ENCODE data around the gene C20orf96.
"Not testable (repeated sequence)": the region's sequence is repeated elsewhere in the genome, so short reads cannot be mapped to it uniquely, and the experiment has no call there.

C20orf96 gene, protein sequence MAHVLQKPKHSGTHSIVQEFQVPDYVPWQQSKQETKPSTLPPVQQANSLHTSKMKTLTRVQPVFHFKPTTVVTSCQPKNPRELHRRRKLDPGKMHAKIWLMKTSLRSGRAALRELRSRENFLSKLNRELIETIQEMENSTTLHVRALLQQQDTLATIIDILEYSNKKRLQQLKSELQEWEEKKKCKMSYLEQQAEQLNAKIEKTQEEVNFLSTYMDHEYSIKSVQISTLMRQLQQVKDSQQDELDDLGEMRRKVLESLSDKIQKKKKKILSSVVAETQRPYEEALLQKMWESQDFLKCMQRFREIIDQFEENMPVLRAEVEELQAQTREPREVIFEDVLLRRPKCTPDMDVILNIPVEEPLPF

DNA sequence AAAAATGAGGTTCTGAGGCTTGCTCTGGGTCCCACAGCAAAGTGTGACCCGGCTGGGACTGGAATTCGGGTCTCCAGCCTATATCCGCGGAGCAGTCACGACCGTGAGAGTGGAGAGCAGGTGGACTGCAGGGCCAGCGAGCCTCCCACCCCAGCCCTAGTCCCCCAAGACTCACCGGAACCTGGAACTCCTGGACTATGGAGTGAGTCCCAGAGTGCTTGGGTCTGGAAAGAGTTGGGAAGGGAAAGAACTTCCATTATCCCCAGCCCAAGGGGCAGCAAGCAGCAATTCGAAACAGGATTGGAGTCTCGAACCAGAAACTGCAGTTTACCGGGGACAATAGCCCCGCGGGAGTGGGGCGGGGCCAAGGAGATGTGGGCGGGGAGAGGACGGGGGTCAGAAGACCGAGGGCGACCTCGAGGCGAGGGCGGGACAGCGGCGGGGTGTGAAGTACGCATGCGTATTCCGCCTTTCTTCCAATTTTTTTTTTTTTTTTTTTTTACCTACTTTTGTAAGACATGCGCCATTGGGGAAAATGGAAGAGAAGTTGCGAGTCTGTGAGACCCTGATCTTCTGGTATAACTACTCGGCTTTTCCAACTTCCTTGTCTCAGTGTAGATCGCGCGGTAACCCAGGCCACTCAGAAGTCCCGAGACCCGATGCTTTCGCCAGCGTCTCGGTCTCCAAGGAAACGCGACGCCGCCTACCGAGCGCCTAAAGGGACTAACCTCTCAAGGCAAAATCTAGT lies at the start of gene C20orf96:
TSS of gene C20orf96 (minus strand) at position 667 of the 748 bp plus-strand sequence. CDS start at position 527, 140 bp downstream.
- peak; percentile 90 for DNase-seq

DNA sequence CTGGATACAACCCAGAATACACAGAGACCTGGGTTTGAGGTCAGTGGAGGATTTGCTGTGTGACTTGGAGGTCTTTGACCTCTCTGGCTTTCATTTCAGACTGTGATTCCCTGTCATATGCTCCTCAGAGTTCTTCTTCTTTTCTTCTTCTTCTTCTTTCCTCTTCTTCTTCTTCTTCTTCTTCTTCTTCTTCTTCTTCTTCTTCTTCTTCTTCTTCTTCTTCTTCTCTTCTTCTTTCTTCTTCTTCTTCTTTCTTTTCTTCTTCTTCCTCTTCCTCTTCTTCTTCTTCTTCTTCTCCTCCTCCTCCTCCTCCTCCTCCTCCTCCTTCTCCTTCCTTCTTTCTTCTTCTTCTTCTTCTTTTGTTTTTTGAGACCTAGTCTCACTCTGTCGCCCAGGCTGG lies 45.5 kb upstream of the C20orf96 start:
- DNase-seq: not testable (repeated sequence)

DNA sequence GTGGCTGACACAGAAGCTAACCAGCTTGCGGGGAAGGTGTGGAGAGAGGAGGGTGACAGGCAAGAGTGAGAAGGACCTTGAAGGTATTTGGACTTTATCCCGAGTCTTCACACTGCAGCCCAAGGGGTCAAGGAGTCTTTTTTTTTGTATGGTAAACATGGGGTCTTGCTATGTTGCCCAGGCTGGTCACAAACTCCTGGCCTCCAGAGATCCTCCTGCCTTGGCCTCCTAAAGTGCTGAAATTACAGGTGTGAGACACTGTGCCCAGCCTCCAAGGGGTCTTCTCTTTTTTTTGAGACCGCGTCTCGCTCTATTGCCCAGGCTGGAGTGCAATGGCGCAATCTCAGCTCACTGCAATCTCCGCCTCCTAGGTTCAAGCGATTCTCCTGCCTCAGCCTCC lies 44.0 kb upstream of the C20orf96 start:
- no peak for DNase-seq

DNA sequence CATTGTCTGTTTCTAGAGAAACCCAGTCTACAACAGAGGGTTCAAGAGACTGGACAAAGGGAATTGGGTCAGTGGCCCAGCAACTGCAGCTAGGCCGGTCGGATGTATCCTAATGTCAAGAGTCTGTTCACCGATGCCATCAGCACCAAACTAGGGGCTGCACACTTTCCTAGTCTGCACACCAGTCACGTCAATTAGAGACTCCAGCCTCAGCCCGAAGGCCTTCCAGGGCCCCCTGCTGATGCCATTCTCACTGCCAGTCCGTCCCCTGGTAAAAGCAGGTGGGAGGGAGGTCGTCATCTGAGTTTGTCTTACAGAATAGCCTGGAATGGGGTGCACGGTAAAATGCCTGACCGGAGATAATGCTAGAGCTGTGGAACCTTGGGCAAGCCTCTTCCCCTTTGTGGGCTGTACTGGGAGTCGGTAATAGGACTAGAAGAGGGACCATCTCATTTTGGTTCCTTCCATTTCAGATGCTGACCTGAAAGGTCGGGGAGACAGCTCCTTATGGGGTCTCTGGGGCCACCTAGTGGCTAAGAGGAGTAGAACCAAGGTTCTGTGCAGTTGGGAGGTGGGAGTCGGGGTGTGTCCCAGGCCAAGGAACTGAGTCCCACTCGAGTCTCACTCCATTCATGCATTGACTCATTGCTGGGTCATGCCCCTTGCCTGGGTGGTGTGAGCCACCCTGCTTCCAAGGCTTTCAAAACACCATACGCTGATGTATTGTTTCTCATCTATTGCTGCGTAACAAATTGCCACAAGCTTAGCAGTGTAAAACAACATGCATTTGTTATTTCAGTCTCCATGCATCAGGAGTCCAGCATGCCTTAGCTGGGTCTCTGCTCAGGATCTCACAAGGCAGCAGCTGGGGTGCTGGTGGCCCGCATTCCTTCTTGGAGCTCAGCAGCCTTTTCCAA lies 39.9 kb upstream of the C20orf96 start:
- peak; percentile 66 for DNase-seq

DNA sequence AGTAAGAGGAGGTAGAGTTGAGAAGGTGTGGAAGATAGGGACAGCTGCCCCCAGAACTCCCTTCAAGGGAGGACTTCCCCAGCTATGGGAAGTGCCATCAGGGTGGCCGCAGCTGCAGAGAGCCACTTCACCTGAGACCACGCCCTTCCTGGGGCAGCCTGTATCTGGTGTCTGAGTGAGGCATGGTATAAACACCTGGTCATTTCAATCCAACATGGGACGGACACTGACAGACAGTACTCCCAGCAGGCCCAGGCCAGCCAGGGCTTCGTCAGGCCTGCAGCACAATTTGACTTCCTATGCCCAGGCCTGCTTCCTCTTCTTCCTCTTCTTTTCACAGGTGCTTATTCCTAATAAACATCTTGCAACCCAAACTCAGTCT lies 39.3 kb upstream of the C20orf96 start:
- peak; percentile 86 for DNase-seq

DNA sequence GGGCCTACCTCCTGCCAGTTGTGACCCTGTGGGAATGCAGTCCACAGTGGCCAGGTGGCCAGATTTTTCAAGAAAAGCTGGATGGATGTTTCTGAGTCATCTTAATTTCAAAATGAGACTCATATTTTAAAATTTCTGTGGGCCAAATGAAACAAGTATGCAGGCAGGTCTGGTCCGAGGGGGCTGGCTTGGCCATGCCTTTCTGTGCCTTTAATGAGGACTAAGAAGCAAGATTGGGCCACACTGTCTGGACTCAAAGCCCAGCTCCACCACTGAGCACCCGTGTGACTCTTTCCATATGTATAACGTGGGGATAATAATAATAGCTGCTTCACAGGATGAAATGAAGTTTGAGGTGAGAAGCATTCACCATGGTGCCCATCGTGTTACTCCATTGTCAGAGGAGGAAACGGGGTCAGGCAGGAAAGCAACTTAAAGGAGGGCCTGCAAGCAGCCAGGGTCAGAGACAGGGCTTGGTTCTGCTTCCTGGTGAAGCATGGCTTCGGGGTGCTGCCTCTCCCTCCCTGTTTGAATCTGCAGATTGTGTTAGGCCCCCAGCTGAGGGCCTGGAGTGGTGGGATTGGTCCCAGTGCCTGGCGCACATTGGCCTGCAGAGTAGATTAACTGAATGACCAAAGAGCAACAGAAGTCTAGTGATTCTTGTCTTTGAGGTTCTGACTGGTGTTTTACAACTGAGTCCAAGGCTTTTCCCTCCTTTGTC lies 38.6 kb upstream of the C20orf96 start:
- no peak for DNase-seq

DNA sequence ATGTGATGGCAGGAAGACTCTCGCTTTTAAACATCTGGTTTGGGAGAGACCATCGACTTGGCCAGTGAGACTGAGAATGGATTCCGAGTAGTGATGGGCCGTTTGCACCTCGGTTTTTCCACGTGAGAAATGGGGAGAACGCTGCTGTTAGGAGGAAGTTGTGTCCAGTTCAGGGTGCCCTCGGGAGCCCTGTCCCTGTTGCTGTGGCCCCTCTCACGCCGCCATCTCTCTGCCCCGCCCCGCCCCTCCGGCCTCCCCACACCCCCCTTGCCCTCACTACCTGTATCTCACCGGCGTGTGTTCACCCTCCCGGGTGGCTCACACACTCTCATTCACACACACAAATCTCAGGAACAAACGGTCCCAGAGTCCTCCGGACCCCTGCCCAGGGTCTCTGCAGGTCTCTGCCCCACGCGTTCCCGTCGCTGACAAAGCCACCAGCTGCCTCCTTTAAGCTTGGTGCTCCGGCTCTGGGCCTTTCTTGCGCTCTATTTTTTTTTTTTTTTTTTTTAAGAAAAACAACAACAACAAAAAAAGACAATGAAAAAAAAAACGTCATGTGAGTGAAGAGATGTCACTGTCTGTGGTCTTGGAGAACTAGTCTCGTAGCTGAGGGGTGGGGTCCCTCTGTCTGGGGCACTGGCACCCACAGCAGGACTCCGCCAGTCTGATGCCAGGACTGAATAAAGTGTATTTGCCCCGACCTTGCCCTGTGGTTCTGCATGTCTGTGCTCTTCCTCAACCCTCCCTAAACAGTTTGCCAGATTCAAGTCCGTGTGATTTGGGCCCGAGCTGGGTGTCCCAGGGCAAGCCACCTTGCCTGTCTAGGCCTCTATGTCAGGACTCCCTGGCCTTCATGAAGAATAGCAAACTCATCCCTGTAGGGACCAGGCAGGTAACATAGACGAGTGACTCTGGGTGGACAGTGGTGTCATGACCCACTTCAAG lies 37.8 kb upstream of the C20orf96 start:
- DNase-seq: peak; percentile 22

DNA sequence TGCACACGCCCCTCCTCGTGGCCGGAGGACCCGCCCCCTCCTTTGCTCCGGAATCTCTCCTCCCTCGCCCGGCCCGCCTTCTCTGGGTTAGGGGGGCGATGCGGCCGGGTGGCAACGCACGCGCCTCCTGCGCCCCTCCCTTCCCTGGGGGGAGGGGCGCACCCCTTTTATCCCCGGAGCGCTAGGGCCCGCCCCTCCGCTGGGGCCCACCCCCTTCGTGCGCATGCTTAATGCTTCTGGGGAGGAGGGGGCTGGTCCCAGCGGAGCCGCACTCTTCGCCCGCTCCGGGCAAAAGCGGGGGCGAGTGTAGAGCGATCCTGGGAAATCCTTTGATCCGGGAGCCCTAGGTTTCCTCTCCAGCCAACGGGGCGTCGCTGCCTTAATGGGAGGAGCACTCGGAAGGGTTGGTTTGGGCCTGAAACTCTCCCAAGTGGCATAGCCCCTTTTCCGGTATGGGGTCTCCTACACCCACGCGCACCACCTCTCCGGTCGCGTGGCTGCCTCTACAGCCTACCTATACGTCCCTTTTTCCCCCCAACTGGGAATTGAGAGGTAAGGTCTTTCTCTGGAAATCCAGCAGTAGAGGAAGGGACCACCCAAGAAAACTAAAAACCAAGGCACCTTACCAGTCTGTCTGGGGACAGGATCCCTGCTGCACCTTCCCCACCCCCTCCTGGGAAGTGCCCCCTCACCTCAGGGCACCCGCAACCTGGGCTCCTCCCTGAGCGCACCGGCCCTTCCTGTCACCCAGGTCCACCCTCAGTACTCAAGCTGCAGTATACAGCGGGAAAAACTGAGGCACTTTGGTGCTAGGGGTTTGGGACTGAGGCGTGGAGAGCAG lies 36.9 kb upstream of the C20orf96 start:
- peak; percentile 95 for DNase-seq

DNA sequence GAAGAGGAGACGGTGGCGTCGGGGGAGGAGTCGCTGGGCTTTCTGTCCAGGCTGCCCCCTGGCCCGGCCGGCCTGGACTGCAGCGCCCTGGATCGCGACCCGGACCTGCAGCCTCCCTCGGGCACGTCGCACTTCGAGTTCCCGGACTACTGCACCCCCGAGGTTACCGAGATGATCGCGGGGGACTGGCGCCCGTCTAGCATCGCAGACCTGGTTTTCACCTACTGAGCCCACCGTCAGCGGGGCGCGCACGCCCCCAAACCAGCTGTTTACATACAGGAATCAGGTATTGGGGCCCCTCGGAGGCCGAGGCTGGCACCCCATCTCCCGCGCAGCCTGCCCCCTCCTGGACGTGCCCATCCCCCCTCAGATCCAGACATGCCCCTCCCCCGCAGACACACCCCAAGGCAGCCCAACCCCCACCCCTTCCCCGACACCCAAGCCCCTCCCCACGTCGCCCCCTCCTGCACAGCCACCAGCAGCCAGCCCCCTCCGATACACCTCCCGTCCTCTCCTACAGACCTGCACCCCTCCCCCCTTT lies 36.2 kb upstream of the C20orf96 start:
- no peak for DNase-seq

DNA sequence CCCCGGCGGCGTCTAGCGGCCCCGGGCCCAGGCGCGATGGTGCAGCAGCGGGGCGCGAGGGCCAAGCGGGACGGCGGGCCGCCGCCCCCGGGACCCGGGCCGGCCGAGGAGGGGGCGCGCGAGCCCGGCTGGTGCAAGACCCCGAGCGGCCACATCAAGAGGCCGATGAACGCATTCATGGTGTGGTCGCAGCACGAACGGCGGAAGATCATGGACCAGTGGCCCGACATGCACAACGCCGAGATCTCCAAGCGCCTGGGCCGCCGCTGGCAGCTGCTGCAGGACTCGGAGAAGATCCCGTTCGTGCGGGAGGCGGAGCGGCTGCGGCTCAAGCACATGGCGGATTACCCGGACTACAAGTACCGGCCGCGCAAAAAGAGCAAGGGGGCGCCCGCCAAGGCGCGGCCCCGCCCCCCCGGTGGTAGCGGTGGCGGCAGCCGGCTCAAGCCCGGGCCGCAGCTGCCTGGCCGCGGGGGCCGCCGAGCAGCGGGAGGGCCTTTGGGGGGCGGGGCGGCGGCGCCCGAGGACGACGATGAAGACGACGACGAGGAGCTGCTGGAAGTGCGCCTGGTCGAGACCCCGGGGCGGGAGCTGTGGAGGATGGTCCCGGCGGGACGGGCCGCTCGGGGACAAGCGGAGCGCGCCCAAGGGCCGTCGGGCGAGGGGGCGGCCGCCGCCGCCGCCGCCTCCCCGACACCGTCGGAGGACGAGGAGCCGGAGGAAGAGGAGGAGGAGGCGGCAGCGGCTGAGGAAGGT lies 35.5 kb upstream of the C20orf96 start:
- DNase-seq: peak; percentile 74

DNA sequence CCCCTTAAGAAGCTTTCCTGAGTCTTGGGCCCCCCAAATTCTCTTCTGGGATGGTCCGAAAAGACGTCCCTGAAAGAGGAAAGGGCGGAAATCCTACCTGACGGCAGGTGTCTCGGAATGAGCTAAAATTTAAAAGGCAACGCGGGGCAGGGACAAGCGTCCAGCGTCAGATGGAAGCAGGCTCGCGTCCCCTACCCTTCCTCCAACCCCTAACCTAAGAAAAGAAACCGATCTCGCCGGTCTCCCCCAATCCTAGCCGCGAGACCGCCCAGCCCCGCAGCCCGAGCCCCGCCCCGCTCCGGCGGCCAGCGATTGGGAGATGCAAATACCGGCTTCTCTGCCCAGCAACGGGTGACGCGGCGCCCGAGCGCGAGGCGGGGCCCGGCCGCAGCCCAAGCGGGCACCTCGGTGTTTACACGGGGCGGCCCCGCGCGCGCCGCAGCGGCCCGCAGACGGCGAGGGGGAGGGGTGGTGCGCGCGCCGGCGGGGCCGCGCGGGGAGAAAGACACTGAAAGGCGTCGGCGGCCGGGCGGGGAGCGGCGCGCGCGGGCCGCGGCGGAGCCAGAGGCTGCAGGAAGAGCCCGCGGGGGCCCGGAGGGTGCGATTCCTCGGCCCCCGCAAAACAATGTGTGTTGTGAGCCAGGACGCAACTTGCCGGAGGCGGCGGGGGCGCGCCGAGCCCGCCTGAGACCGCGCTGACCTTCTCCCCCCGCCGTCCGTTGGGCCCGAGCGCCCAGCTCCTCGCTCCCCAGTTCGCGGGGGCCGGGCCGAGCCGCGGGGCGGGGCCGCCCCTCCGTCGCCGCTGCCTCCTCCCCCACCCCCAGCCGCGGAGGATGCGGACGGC lies 34.7 kb upstream of the C20orf96 start, which contains the start of gene SOX12:
TSS of gene SOX12 (plus strand) at position 508 of the 844 bp plus-strand sequence. CDS start 373 bp downstream, outside the sequence.
- peak; percentile 96 for DNase-seq

DNA sequence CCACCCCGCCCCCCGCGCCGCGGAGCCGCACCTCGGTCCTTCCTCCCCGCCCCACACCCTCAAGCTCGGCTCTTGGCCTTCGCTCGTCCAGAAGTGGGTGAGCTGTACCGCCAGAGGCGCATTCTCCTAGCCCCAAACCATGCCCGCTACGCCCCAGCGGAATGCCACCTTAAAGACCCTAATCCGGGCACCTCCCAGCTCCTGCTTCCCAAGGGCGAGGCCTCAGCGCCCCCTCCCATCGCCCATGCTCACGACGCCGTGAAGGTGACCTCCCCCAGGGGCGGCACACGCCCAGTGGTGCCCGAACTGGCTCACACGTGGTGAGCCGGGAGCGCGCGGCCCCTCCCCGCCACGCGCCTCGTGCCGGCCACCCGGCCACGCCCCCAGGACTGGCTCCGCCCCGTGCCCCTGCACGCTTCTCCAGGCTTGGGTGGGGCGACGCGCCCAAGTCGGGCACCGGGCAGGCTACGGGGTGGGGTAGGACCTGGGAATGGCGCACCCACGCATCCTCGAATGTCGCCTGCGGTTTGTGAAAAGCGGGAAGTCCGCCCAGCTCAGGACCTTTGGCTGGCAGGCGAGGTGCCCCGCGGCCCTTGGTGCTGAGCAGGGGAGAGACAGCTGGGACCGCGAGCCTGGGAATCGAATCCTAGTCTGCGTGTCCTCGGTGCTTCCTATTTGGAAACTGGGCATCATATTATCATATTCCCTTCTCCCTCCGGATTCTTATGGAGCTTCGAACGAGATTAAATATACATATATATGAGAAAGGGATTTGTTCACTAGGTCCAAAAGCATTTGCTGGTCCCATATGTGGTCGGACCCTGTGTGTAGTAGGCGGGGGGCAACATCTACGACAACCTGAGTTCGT lies 33.9 kb upstream of the C20orf96 start:
- DNase-seq: peak; percentile 94

DNA sequence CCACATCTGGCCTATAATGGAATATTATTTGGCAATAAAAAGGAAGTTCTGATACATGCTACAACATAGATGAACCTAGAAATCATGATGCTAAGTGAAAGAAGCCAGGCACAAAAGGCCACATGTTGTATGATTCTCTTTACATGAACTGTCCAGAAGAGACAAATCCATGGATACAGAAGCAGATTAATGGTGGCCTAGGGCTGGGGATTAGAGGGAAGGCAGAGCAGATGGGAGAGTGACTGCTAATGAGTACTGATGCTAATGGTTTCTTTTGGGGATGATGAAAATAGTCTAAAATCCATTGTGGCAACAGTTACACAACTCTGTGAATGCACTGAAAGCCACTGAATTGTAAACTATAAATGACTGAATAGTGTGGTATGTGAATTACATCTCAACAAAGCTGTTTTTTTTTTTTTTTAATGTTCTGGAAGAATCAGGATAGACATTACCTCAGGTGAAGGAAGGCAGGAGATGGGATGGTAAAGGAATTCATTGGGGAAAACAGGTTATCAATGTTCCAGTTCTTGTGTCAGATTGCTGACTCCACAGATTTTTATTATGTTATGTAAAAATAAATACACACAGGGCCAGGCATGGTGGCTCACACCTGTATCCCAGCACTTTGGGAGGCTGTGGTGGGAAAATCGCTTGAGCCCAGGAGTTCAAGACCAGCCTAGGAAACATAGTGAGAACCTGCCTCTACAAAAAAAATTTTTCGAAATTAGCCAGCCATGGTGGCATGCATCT lies 25.9 kb upstream of the C20orf96 start:
- no peak for DNase-seq

DNA sequence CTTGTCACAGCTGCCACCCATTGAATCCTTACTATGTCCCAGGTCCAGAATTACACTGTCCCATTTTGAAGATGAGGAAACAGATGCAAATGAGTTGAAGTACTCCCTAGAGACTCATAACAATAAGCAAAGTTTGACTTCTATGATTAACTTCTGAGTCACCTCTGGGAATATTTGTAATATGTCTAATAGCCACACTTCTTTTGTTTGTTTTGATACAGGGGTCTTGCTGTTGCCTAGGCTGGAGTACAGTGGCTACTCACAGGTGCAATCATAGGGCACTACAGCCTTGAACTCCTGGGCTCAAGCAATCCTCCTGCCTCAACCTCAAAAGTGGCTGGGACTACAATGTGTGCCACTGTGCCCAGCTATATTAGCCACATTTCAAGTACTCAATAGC lies 23.4 kb upstream of the C20orf96 start:
- DNase-seq: no peak

DNA sequence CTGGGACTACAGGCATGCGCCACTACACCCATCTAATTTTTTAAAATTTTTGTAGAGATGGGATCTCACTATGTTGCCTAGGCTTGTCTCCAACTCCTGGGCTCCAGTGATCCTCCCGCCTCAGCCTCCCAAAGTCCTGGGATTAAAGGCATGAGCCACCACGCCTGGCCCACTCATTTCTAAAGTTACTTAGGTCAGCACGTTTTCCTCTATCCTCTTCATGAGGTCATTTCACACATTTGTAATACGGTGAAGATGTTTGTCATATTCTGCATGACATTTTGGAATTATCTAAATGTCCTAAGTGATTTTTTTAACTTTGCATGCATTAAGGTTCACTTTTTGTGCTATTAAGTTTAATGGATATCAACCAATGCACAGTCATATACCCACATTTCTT lies 22.9 kb upstream of the C20orf96 start:
- DNase-seq: no peak

DNA sequence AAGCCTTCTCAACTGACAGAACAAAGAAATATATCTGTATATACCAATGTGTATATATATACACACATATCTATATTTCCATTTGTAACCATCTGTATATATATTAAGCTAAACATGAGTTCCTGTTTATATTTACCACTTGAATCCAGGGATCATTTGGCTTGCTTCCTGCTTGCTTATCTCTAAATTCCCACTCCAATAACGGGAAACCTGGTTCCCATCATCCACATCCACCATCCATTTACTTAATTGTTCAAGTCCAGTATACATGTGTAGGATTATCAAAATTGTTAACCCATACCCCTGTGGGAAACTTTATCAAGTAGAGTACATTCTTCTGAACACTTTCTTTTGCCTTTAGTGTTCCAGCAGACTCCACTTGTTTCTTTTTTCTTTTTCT lies 22.3 kb upstream of the C20orf96 start:
- DNase-seq: no peak
